Panc1 (cell line): ENCODE data around the gene ZNF324B. TPM values are rescaled to one million over a fixed set of nuclear protein-coding genes. Genes with fewer than 3 reads are reported as not detected.

Experiments
- ATAC-seq: fragments of 200-7000 bp; cut with Tn5 transposase; 2 replicates; pipeline ENCODE4 v1.9.1; 2020; ENCODE audit warnings: mild to moderate bottlenecking, moderate library complexity
- BruUV-seq: library from RNA; stranded (reverse); fragments of 400-500 nt; replicated peaks from 2 replicates; lab custom pipeline; 2021; lab: Mats Ljungman, UMichigan
- CTCF ChIA-PET: fragments of 300-600 bp; sonication (Branson Sonifier 250); formaldehyde crosslinking; loops from one replicate; lab custom pipeline; 2022; ENCODE audit warnings: antibody characterized with exemption; lab: Charles Lee
- POLR2A ChIA-PET: fragments of 300-600 bp; sonication (Branson Sonifier 250); formaldehyde crosslinking; loops from one replicate; lab custom pipeline; 2022; ENCODE audit warnings: antibody characterized with exemption; lab: Charles Lee
- DNase-seq: peaks from one replicate; pipeline ENCODE4 v3.0.0-alpha.2; 2010; ENCODE audit warnings: low read depth, low spot score
- H3K27ac ChIP-seq: 2 replicates; pipeline ENCODE4 v1.5.1; 2011; ENCODE audit warnings: mild to moderate bottlenecking, low read length, inconsistent platforms
- H3K27me3 ChIP-seq: fragments of 200-500 bp; sonication (Bioruptor generic); 2 replicates; pipeline ENCODE4 v1.6.0; 2014; ENCODE audit warnings: low read length, inconsistent platforms; ENCODE audit not compliant: control insufficient read depth, insufficient read depth
- H3K36me3 ChIP-seq: fragments of 200-500 bp; sonication (Bioruptor generic); 2 replicates; pipeline ENCODE4 v1.5.1; 2014; ENCODE audit warnings: inconsistent platforms, mild to moderate bottlenecking, low read length, moderate library complexity; ENCODE audit not compliant: control insufficient read depth, insufficient read depth
- H3K4me1 ChIP-seq: 2 replicates; pipeline ENCODE4 v1.5.1; 2011; ENCODE audit warnings: inconsistent platforms, mild to moderate bottlenecking, low read length, moderate library complexity; ENCODE audit not compliant: control insufficient read depth, insufficient read depth
- H3K4me3 ChIP-seq, 2 experiments: 2 replicates each; pipeline ENCODE4 v1.5.1; 2011 to 2012; ENCODE audit warnings: low read depth in 2 of 2, low read length in 2 of 2, mild to moderate bottlenecking in 2 of 2, inconsistent platforms in 1 of 2, moderate library complexity in 1 of 2
- H3K9me3 ChIP-seq: fragments of 200-500 bp; sonication (Bioruptor generic); 2 replicates; pipeline ENCODE4 v1.5.1; 2014; ENCODE audit warnings: low read depth, mild to moderate bottlenecking, inconsistent platforms, low read length, moderate library complexity; ENCODE audit not compliant: control insufficient read depth, insufficient read depth
- CTCF ChIP-seq: fragments of 450-650 bp; IDR thresholded peaks from 2 replicates; pipeline ENCODE4 v1.5.1; 2017; ENCODE audit warnings: mild to moderate bottlenecking
- POLR2AphosphoS5 ChIP-seq: IDR thresholded peaks from 2 replicates; pipeline ENCODE4 v1.6.1; 2012; ENCODE audit warnings: mild to moderate bottlenecking, low read depth, low read length, moderate library complexity
- REST ChIP-seq, 2 experiments: IDR thresholded peaks; 2 replicates each; pipeline ENCODE4 v1.6.1; 2011 to 2012; ENCODE audit warnings: low read depth in 2 of 2, control low read depth in 1 of 2, low read length in 1 of 2, mild to moderate bottlenecking in 1 of 2, moderate library complexity in 1 of 2; ENCODE audit not compliant: insufficient read depth in 1 of 2
- SIN3A ChIP-seq: IDR thresholded peaks from 2 replicates; pipeline ENCODE4 v1.6.1; 2012; ENCODE audit warnings: low read depth, mild to moderate bottlenecking, low read length, moderate library complexity, borderline replicate concordance; ENCODE audit not compliant: insufficient read depth
- TCF7L2 ChIP-seq: IDR thresholded peaks from 2 replicates; pipeline ENCODE4 v1.6.1; 2011; ENCODE audit warnings: mild to moderate bottlenecking, low read depth, low read length, inconsistent platforms
- in situ Hi-C: cut with HindIII; loops from 2 replicates; pipeline ENCODE4 v1.10.0; 2016; ENCODE audit warnings: low sequenced_read_pairs, low pct_unique_long_range_greater_than_20kb
- intact Hi-C: fragments of 100-400 bp; cut with micrococcal nuclease; formaldehyde crosslinking; loops from one replicate; pipeline ENCODE4 v1.10.0; 2022; ENCODE audit not compliant: unreplicated experiment
- total RNA-seq: library from RNA; stranded (reverse); gene quantifications from one replicate; pipeline ENCODE4 v1.2.1, GENCODE V29; 2021; ENCODE audit not compliant: unreplicated experiment

The ZNF324B gene
- total RNA-seq, 1 experiment from 2014 or later: 7.8 TPM

- no peaks in the 10 kb centered on the region for H3K36me3 ChIP-seq
- ATAC-seq (no peak), DNase-seq (no peak)
- BruUV-seq: no TSS peak
- H3K27ac ChIP-seq: no peak overlapping the region
- no peaks in the 10 kb centered on the region for H3K9me3 ChIP-seq
- in situ Hi-C loops (no loop called here), intact Hi-C loops (no loop called here)
- POLR2A ChIA-PET: no interaction called here
- H3K27me3 ChIP-seq: no peaks in the 10 kb centered on the region
- no peak overlapping the region for H3K4me3 ChIP-seq
- peaks cover 8% of the 10 kb centered on the region for H3K4me1 ChIP-seq
- CTCF ChIA-PET: no interaction called here
- TF ChIP-seq SIN3A (no peak), TCF7L2 (no peak), CTCF (no peak), REST (IDR thresholded peaks at IDR 0.05; ENCODE audit: insufficient read depth in 1 of 2, low read depth in 2 of 2, low read length in 1 of 2) (no peak), POLR2AphosphoS5 (no peak)
Measured at GRCh38 chr19:58479736-58480480, 28.5 kb downstream of the ZNF324B start.

DNA sequence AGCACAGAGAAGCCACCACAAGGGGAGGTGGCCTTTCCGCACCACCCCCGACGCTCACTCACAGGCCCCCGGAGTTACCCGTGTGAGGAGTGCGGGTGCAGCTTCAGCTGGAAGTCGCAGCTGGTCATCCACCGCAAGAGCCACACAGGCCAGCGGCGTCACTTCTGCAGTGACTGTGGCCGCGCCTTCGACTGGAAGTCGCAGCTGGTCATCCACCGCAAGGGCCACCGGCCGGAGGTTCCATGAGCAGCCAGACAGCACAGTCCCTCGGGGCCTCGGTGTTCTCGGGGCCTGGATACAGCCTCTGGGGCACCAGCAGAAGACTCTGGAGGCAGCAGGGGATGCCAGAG is 29.0 kb downstream of the ZNF324B start:
- ATAC-seq (no peak), DNase-seq (no peak)
- in situ Hi-C loops (no loop called here), intact Hi-C loops (no loop called here)
- ChIA-PET CTCF (no interaction called here), POLR2A (no interaction called here)
- TF ChIP-seq REST (IDR thresholded peaks at IDR 0.05; ENCODE audit: insufficient read depth in 1 of 2, low read depth in 2 of 2, low read length in 1 of 2) (no peak), TCF7L2 (no peak), CTCF (no peak), SIN3A (no peak), POLR2AphosphoS5 (no peak)
- 0 out of 2 replicates have a peak, but pooled peaks cover 5% of the 10 kb centered on the region for H3K4me1 ChIP-seq
- H3K27me3 ChIP-seq: no peaks in the 10 kb centered on the region
- H3K27ac ChIP-seq: no peak overlapping the region
- no peaks in the 10 kb centered on the region for H3K36me3 ChIP-seq
- no peak overlapping the region for H3K4me3 ChIP-seq
- no peaks in the 10 kb centered on the region for H3K9me3 ChIP-seq
- no TSS peak for BruUV-seq
